NB4 (cell line): ENCODE data around the gene PSMD4.
"Not testable (repeated sequence)": the region's sequence is repeated elsewhere in the genome, so short reads cannot be mapped to it uniquely, and the experiment has no call there.

Source experiments
- DNase-seq: peaks from one replicate; pipeline ENCODE4 v3.0.0; 2010; ENCODE audit warnings: low read depth
- H3K4me3 ChIP-seq: one replicate; pipeline ENCODE4 v1.5.1; 2011; ENCODE audit warnings: mild to moderate bottlenecking, low read depth, low read length, moderate library complexity
- MYC ChIP-seq: IDR thresholded peaks from 2 replicates; pipeline ENCODE4 v1.6.1; 2011; ENCODE audit warnings: low read depth, low read length
- POLR2A ChIP-seq: IDR thresholded peaks from 2 replicates; pipeline ENCODE4 v1.6.1; 2011; ENCODE audit warnings: mild to moderate bottlenecking; ENCODE audit not compliant: insufficient read length; ENCODE audit errors: extremely low read depth
- TF ChIP-seq, protein P1 (sequence below): IDR thresholded peaks from 2 replicates; pipeline ENCODE4 v1.6.1; 2011; ENCODE audit warnings: low read depth, low read length
- TF ChIP-seq, protein P2 (sequence below): IDR thresholded peaks from one replicate; pipeline ENCODE4 v1.5.1; 2012; ENCODE audit warnings: low read depth, low read length

Gene PSMD4

DNA sequence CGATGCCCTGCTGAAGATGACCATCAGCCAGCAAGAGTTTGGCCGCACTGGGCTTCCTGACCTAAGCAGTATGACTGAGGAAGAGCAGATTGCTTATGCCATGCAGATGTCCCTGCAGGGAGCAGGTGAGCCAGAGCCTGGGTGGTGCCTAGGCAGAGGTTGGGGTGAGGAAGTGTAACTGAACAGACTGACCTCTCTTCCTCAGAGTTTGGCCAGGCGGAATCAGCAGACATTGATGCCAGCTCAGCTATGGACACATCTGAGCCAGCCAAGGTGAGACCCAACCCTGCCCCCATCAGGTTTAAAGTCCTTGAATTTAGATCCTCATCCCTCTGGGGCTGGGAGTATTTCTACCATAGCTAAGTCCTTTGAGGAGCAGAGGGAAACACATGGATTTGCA lies 11.8 kb downstream of the PSMD4 start:
- H3K4me3 ChIP-seq: no peak overlapping the region
- no peak for DNase-seq
- TF ChIP-seq MYC: no peak
- no peak for TF ChIP-seq POLR2A
- TF ChIP-seq, protein P1, sequence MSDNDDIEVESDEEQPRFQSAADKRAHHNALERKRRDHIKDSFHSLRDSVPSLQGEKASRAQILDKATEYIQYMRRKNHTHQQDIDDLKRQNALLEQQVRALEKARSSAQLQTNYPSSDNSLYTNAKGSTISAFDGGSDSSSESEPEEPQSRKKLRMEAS: no peak
- TF ChIP-seq, protein P2, sequence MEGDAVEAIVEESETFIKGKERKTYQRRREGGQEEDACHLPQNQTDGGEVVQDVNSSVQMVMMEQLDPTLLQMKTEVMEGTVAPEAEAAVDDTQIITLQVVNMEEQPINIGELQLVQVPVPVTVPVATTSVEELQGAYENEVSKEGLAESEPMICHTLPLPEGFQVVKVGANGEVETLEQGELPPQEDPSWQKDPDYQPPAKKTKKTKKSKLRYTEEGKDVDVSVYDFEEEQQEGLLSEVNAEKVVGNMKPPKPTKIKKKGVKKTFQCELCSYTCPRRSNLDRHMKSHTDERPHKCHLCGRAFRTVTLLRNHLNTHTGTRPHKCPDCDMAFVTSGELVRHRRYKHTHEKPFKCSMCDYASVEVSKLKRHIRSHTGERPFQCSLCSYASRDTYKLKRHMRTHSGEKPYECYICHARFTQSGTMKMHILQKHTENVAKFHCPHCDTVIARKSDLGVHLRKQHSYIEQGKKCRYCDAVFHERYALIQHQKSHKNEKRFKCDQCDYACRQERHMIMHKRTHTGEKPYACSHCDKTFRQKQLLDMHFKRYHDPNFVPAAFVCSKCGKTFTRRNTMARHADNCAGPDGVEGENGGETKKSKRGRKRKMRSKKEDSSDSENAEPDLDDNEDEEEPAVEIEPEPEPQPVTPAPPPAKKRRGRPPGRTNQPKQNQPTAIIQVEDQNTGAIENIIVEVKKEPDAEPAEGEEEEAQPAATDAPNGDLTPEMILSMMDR: no peak

DNA sequence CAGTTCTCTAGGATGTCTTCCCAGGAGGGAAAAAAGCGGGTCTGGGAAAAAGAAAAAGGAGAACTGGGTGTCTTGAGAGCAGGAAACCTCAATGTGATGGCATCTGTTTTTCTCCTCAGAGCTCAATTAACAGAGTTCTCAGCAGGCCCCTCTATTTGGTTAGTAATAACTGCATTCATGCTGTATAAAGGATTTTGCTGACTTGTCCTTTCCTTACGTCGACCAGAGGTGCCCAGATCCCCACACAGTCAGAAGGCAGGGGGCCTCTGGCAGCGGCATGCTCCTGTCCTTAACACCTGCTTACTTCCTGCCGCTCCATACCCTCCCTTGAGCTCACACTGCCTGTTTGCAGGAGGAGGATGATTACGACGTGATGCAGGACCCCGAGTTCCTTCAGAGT lies 12.3 kb downstream of the PSMD4 start:
- DNase-seq: no peak
- TF ChIP-seq, protein P2: no peak
- TF ChIP-seq POLR2A (no peak), MYC (no peak)
- TF ChIP-seq, protein P1: no peak
- no peak overlapping the region for H3K4me3 ChIP-seq

DNA sequence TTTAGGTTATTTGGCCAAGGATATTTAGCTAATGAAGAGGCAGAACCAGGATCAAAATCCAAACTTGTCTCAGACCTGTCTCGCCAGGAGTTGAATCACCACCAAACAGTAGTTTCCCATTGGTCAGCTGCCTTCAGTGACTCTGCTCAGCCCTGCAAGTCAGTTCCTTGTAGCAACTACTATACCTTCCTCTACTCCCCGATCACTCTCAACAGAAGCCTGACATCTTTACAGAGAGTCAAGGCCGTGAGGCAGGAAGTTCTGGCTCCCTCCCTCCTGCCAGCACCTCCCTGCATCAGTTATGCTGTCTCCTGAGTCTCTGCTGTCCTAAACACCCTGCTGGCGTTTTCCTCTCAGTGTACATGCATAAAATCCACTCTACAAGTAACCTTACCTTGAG lies 13.2 kb downstream of the PSMD4 start:
- DNase-seq: no peak
- TF ChIP-seq, protein P1: no peak
- TF ChIP-seq POLR2A (no peak), MYC (no peak)
- TF ChIP-seq, protein P2: no peak
- H3K4me3 ChIP-seq: no peak overlapping the region

DNA sequence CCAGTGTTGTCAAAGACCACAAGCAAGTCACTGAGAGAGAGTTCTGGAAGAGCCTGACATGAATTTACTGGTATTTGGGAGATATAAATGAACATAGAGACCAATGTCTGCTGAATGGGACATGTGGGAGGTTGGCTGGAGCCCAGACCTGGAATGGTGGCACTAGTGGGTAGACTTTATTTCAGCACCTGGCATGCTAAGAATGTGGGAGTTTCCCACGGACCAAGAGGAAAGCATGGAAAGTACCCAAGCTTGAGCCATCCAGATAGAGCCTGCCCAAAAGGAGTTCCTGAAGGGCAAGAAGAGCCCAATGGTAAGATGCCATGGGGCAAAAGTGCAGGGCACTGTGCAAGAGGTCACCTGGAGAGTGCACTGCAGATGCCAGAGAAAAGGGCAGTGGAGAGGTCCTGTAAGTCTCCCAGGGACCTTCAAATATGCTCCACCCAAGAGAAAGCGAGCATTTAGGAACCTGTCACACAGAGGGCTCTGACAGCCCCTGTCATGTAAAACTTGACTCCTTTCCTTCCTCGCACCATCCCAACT lies 19.5 kb downstream of the PSMD4 start:
- no peak overlapping the region for H3K4me3 ChIP-seq
- TF ChIP-seq, protein P1: no peak
- TF ChIP-seq MYC (no peak), POLR2A (no peak)
- TF ChIP-seq, protein P2: no peak
- no peak for DNase-seq

DNA sequence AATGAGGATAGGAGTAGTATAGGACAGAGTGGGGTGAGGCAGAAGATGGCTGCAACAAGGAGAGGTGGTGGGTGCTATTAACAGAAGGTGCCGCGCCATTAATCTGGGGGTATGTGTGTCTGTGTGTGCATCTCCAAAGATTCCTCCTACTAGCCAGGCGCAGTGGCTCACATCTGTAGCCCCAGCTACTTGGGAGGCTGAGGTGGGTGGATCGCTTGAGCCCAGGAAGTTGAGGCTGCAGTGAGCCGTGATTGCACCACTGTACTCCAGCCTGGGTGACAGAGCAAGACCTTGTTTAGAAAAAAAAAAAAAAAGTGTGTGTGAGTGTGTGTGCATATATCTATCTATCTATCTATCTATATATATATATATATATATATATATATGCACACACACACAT lies 20.8 kb downstream of the PSMD4 start:
- H3K4me3 ChIP-seq, DNase-seq: not testable (repeated sequence)

DNA sequence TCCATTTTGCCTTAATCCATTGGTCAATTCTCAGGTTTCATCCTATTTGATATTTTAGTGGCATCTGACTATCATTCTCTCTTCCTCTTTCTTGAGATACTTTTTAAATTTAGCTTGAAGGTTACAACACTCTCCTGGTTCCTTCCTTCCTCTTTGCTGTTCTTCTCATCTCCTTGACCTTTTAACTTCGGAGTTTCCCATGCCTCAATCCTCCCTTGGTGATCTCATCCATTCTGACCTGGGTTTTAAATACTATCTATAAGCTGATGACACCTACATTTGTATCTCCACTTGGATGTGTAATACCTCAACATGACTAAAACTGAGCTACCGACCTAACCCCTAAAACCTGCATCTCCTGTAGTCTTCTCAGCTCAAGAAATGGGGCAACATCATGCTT lies 22.7 kb downstream of the PSMD4 start:
- peak; percentile 88 for DNase-seq
- TF ChIP-seq MYC: no peak
- TF ChIP-seq, protein P2: no peak
- TF ChIP-seq POLR2A: no peak
- TF ChIP-seq, protein P1: no peak
- H3K4me3 ChIP-seq: no peak overlapping the region
